ENCODE measurements around the gene STIM1.
"Not testable (repeated sequence)": the region's sequence is repeated elsewhere in the genome, so short reads cannot be mapped to it uniquely, and the experiment has no call there.

The STIM1 gene

GRCh38 chr11:3982431-3982830 lies 127.0 kb downstream of the STIM1 start:
- H3K4me3 ChIP-seq (ENCODE audit: low read length): no peak overlapping the region
- TF ChIP-seq ZNF274 (IDR thresholded peaks at IDR 0.05; ENCODE audit: low read depth, low read length): no peak

GRCh38 chr11:3983101-3983500 lies 127.6 kb downstream of the STIM1 start:
- H3K4me3 ChIP-seq (ENCODE audit: low read length): no peak overlapping the region
- no peak for TF ChIP-seq ZNF274 (IDR thresholded peaks at IDR 0.05; ENCODE audit: low read depth, low read length)

GRCh38 chr11:3984896-3985295 lies 129.4 kb downstream of the STIM1 start:
- no peak for TF ChIP-seq ZNF274 (IDR thresholded peaks at IDR 0.05; ENCODE audit: low read depth, low read length)
- H3K4me3 ChIP-seq (ENCODE audit: low read length): no peak overlapping the region

GRCh38 chr11:3985631-3986030 lies 130.2 kb downstream of the STIM1 start:
- H3K4me3 ChIP-seq (ENCODE audit: low read length): no peak overlapping the region
- TF ChIP-seq ZNF274 (IDR thresholded peaks at IDR 0.05; ENCODE audit: low read depth, low read length): no peak

- TF ChIP-seq ZNF274 (IDR thresholded peaks at IDR 0.05; ENCODE audit: low read depth, low read length): no peak
- H3K4me3 ChIP-seq (ENCODE audit: low read length): no peak overlapping the region
These were observed 130.8 kb downstream of the STIM1 start for GRCh38 chr11:3986301-3986700.

- no peak for TF ChIP-seq ZNF274 (IDR thresholded peaks at IDR 0.05; ENCODE audit: low read depth, low read length)
- H3K4me3 ChIP-seq (ENCODE audit: low read length): no peak overlapping the region
These were observed 133.9 kb downstream of the STIM1 start for GRCh38 chr11:3989276-3989920.

- TF ChIP-seq ZNF274 (IDR thresholded peaks at IDR 0.05; ENCODE audit: low read depth, low read length): no peak
- H3K4me3 ChIP-seq (ENCODE audit: low read length): no peak overlapping the region
These were observed 134.4 kb downstream of the STIM1 start for GRCh38 chr11:3989921-3990290.

- no peak overlapping the region for H3K4me3 ChIP-seq (ENCODE audit: low read length)
- TF ChIP-seq ZNF274 (IDR thresholded peaks at IDR 0.05; ENCODE audit: low read depth, low read length): no peak
These were observed 134.9 kb downstream of the STIM1 start for GRCh38 chr11:3990406-3990805.

GRCh38 chr11:3992964-3993363 lies 137.5 kb downstream of the STIM1 start:
- no peak overlapping the region for H3K4me3 ChIP-seq (ENCODE audit: low read length)
- no peak for TF ChIP-seq ZNF274 (IDR thresholded peaks at IDR 0.05; ENCODE audit: low read depth, low read length)

- no peak overlapping the region for H3K4me3 ChIP-seq (ENCODE audit: low read length)
- TF ChIP-seq ZNF274 (IDR thresholded peaks at IDR 0.05; ENCODE audit: low read depth, low read length): no peak
These were observed 138.7 kb downstream of the STIM1 start for GRCh38 chr11:3994030-3994640.

GRCh38 chr11:3995307-3995706 lies 139.8 kb downstream of the STIM1 start:
- no peak for TF ChIP-seq ZNF274 (IDR thresholded peaks at IDR 0.05; ENCODE audit: low read depth, low read length)

GRCh38 chr11:3995949-3996554 lies 140.6 kb downstream of the STIM1 start:
- TF ChIP-seq ZNF274 (IDR thresholded peaks at IDR 0.05; ENCODE audit: low read depth, low read length): no peak
- H3K4me3 ChIP-seq (ENCODE audit: low read length): no peak overlapping the region

More at GRCh38 chr11:3995307-3995706, 139.8 kb downstream of the STIM1 start:
- no peak overlapping the region for H3K4me3 ChIP-seq (ENCODE audit: low read length)

- no peak overlapping the region for H3K4me3 ChIP-seq (ENCODE audit: low read length)
- TF ChIP-seq ZNF274 (IDR thresholded peaks at IDR 0.05; ENCODE audit: low read depth, low read length): no peak
These were observed 141.2 kb downstream of the STIM1 start for GRCh38 chr11:3996651-3997050.

- H3K4me3 ChIP-seq (ENCODE audit: low read length): not testable (repeated sequence)
These were observed 149.3 kb downstream of the STIM1 start for GRCh38 chr11:4004753-4005152.

- no peak overlapping the region for H3K4me3 ChIP-seq (ENCODE audit: low read length)
- no peak for TF ChIP-seq ZNF274 (IDR thresholded peaks at IDR 0.05; ENCODE audit: low read depth, low read length)
These were observed 151.6 kb downstream of the STIM1 start for GRCh38 chr11:4006946-4007680.
